CD4-positive, alpha-beta T cell (primary cell): ENCODE data around the gene DCTN1. TPM values are rescaled to one million over a fixed set of nuclear protein-coding genes. Genes with fewer than 3 reads are reported as not detected.
A peak's percentile ranks its signal among the peaks of the same experiment; 100 is the strongest.

Experiments used
- ATAC-seq: fragments of 200-7000 bp; cut with Tn5 transposase; one replicate; pipeline ENCODE4 v1.10.0; 2022; ENCODE audit warnings: mild to moderate bottlenecking; ENCODE audit not compliant: poor library complexity
- CTCF ChIA-PET: fragments of 350-600 bp; sonication (Branson Sonifier 250); formaldehyde crosslinking; loops from one replicate; lab custom pipeline; 2021; ENCODE audit warnings: antibody characterized with exemption, inconsistent platforms; lab: Charles Lee
- POLR2A ChIA-PET: fragments of 350-600 bp; sonication (Branson Sonifier 250); formaldehyde crosslinking; loops from one replicate; lab custom pipeline; 2021; ENCODE audit warnings: antibody characterized with exemption, inconsistent platforms; lab: Charles Lee
- DNase-seq, 14 experiments: peaks; one replicate each; pipeline ENCODE4 v3.0.0-alpha.2; 2013 to 2020; ENCODE audit warnings: mixed read lengths in 2 of 14
- H3K27ac ChIP-seq, 2 donors: one replicate each; pipeline versions ENCODE4 v1.5.1 to v1.7.0; 2013; ENCODE audit warnings: low read length in 2 of 2, low read depth in 1 of 2, mild to moderate bottlenecking in 1 of 2
- H3K27me3 ChIP-seq, 2 experiments: 1 replicate in 1 of 2; 2 replicates in 1 of 2; pipeline versions ENCODE4 v1.6.1 to v1.7.0; 2013; ENCODE audit warnings: low read length in 2 of 2, control low read depth in 1 of 2, mild to moderate bottlenecking in 1 of 2, moderate library complexity in 1 of 2; ENCODE audit not compliant: insufficient read depth in 2 of 2, control insufficient read depth in 1 of 2
- H3K36me3 ChIP-seq: one replicate; pipeline ENCODE4 v1.6.1; 2013; ENCODE audit warnings: low read length, control low read depth; ENCODE audit not compliant: insufficient read depth
- H3K4me1 ChIP-seq: one replicate; pipeline ENCODE4 v1.6.1; 2013; ENCODE audit warnings: low read length, control low read depth; ENCODE audit not compliant: insufficient read depth
- H3K4me3 ChIP-seq: one replicate; pipeline ENCODE4 v1.5.1; 2013; ENCODE audit warnings: mild to moderate bottlenecking, low read length, moderate library complexity
- H3K9me3 ChIP-seq, 2 experiments: 1 replicate in 1 of 2; 2 replicates in 1 of 2; pipeline versions ENCODE4 v1.6.1 to v1.7.0; 2013; ENCODE audit warnings: low read length in 2 of 2, mild to moderate bottlenecking in 2 of 2, control low read depth in 1 of 2, moderate library complexity in 1 of 2; ENCODE audit not compliant: control insufficient read depth in 1 of 2, insufficient read depth in 1 of 2
- H3K27ac Mint-ChIP-seq: one replicate; pipeline ENCODE4 v1.8.0; 2020; ENCODE audit warnings: mixed read lengths
- H3K27me3 Mint-ChIP-seq: one replicate; pipeline ENCODE4 v1.8.0; 2021; ENCODE audit warnings: mixed read lengths
- H3K36me3 Mint-ChIP-seq: one replicate; pipeline ENCODE4 v1.8.0; 2021; ENCODE audit warnings: low read depth, mixed read lengths
- H3K4me1 Mint-ChIP-seq: one replicate; pipeline ENCODE4 v1.8.0; 2021; ENCODE audit warnings: low read depth, mixed read lengths
- H3K4me3 Mint-ChIP-seq: one replicate; pipeline ENCODE4 v1.8.0; 2020; ENCODE audit warnings: mild to moderate bottlenecking, mixed read lengths
- H3K9me3 Mint-ChIP-seq: one replicate; pipeline ENCODE4 v1.8.0; 2020; ENCODE audit warnings: mixed read lengths
- intact Hi-C, 2 experiments: fragments of 100-400 bp; cut with DNase I in 1 of 2; cut with micrococcal nuclease in 1 of 2; formaldehyde crosslinking; loops; one replicate each; pipeline versions ENCODE4 v1.15.1 to v1.9.0; 2023 to 2025; cut with DNase I, micrococcal nuclease
- total RNA-seq, 174 experiments: library from RNA in 2 of 174; stranded (reverse) in 2 of 174; gene quantifications; one replicate each; pipeline ENCODE4 v1.2.3 and lab custom pipeline; 2021 to 2026
- TF ChIP-seq, protein P1 (sequence below): fragments of 200-600 bp; IDR thresholded peaks from one replicate; pipeline ENCODE4 v1.8.0; 2022; ENCODE audit warnings: antibody characterized with exemption, mild to moderate bottlenecking

DCTN1 gene
- total RNA-seq, 2 experiments from 2014 or later, result 51.4 to 60.7 TPM

DNA sequence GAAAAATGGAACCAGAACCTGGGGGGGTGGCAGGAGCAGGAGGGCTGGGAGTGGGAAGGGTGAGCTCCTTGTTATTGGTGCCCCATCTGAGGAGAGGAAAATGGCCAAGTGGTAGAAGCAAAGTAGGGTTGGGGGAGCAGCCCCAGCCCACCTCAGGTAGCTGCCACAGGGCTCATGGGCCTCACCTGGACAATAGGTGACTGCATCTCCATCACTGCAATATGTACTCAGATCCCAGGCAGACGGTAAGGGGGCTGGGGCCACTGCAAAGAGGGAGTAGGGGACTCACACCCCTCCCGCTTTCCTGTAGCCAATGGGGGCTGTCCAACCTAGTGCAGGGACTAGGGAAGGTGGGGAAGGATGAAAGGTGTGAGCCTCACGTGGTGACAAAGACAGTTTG, 37.1 kb upstream of the DCTN1 start:
- Histone ChIP-seq H3K4me3 (no peak overlapping the region), H3K9me3 (peaks cover 0 to 11% of the 10 kb centered on the region in 2 experiments), H3K36me3 (no peaks in the 10 kb centered on the region), H3K4me1 (peaks cover 42% of the 10 kb centered on the region), H3K27me3 (peaks cover 0 to 16% of the 10 kb centered on the region in 2 experiments), H3K27ac (no peak overlapping the region)
- H3K27me3 Mint-ChIP-seq, result no peaks in the 10 kb centered on the region
- H3K9me3 Mint-ChIP-seq, result no peaks in the 10 kb centered on the region
- TF ChIP-seq, protein P1, sequence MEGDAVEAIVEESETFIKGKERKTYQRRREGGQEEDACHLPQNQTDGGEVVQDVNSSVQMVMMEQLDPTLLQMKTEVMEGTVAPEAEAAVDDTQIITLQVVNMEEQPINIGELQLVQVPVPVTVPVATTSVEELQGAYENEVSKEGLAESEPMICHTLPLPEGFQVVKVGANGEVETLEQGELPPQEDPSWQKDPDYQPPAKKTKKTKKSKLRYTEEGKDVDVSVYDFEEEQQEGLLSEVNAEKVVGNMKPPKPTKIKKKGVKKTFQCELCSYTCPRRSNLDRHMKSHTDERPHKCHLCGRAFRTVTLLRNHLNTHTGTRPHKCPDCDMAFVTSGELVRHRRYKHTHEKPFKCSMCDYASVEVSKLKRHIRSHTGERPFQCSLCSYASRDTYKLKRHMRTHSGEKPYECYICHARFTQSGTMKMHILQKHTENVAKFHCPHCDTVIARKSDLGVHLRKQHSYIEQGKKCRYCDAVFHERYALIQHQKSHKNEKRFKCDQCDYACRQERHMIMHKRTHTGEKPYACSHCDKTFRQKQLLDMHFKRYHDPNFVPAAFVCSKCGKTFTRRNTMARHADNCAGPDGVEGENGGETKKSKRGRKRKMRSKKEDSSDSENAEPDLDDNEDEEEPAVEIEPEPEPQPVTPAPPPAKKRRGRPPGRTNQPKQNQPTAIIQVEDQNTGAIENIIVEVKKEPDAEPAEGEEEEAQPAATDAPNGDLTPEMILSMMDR, result no peak
- peaks cover 5% of the 10 kb centered on the region for H3K36me3 Mint-ChIP-seq
- no peak for ATAC-seq
- DNase-seq, result no peak
- ChIA-PET CTCF (no interaction called here), POLR2A (interaction anchor here (1.6 kb wide), 1 partner anchor 41 kb away, joined by 6 read pairs; the partner anchor contains the start of gene WBP1)
- intact Hi-C loops, result no loop called here
- peak overlapping the region; percentile 84 for H3K4me3 Mint-ChIP-seq
- peak overlapping the region; percentile 71 for H3K27ac Mint-ChIP-seq
- H3K4me1 Mint-ChIP-seq, result peaks cover 52% of the 10 kb centered on the region

DNA sequence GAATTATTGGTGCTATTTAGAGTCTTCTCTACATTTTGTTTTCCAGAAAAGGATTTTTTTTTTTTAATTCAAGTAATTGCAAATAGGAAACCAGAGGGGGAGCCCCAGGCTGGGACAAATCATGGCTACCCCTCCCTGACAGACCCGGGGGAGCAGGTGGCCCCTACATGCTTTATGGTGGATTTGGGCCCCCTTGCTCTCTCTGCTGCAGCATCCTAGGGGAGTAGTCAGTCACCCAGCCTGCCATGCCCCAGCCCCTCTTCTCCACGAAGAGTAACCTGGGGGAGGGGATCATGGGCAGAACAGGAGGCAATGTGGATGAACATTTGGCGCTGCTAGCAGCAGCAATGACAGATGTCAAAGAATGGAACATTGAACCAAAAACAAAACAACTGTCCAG, 36.7 kb upstream of the DCTN1 start:
- H3K4me1 Mint-ChIP-seq, result peaks cover 48% of the 10 kb centered on the region
- peak overlapping the region; percentile 71 for H3K27ac Mint-ChIP-seq
- peaks cover 2% of the 10 kb centered on the region for H3K36me3 Mint-ChIP-seq
- no peaks in the 10 kb centered on the region for H3K36me3 ChIP-seq
- no peaks in the 10 kb centered on the region for H3K9me3 Mint-ChIP-seq
- TF ChIP-seq, protein P1, result no peak
- ATAC-seq, result no peak
- peaks cover 0 to 16% of the 10 kb centered on the region in 2 experiments for H3K27me3 ChIP-seq
- peak in 2 of 14 experiments; percentile 14 to 32 for DNase-seq
- intact Hi-C loops, result loop anchor here in 1 of 2 experiments (1.0 kb wide), 1 partner anchor 25 kb away; the partner anchor contains the start of gene RTKN
- H3K9me3 ChIP-seq, result peaks cover 0 to 11% of the 10 kb centered on the region in 2 experiments
- ChIA-PET POLR2A (interaction anchor here (1.6 to 1.9 kb wide), 3 partner anchors 38 to 56 kb away, joined by 6 to 13 read pairs (median 6); partner anchors contain the start of genes INO80B, MRPL53 and WBP1), CTCF (no interaction called here)
- no peaks in the 10 kb centered on the region for H3K27me3 Mint-ChIP-seq
- H3K27ac ChIP-seq, result no peak overlapping the region
- no peak overlapping the region for H3K4me3 ChIP-seq
- H3K4me1 ChIP-seq, result peaks cover 38% of the 10 kb centered on the region
- H3K4me3 Mint-ChIP-seq, result peak overlapping the region; percentile 84

DNA sequence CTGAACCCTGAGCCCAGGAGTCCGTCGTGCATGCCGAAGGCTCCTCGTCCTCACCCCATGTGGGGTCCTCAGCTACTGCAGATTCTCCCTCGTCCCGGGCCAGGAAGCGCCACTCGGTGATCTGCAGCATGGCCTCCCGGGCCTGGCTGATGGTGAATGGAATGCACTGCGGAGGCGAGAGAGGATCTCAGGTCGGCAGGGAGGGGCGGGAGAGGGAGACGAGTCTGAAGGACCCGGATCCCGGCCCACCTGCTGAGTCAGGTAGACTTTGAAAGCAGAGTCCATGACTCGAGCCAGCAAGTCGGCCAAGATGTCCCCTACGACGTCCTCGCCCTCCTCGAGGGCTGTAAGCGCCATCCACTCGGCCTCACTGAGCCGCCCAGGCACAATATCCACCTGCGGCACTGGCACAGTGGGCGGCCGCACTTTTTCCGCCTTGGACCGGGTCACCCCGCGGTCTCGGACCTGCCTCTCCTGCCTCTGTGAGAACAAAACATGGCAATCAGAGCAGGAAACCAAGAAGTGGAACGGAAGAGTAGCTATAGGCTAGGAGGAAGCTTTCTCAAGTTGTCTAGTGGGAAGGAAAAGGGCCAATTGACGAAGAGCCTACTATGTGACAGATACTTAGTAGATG, 35.8 kb upstream of the DCTN1 start:
- peak in 2 of 14 experiments; percentile 8 to 11 for DNase-seq
- Histone ChIP-seq H3K27ac (peak overlapping the region in 1 of 2 donors; percentile 7), H3K27me3 (peaks cover 0 to 16% of the 10 kb centered on the region in 2 experiments), H3K4me1 (peaks cover 32% of the 10 kb centered on the region), H3K9me3 (peaks cover 0 to 11% of the 10 kb centered on the region in 2 experiments), H3K36me3 (no peaks in the 10 kb centered on the region), H3K4me3 (peak overlapping the region; percentile 49)
- Mint-ChIP-seq H3K27ac (peak overlapping the region; percentile 71), H3K4me3 (peak overlapping the region; percentile 84), H3K4me1 (peaks cover 40% of the 10 kb centered on the region), H3K27me3 (no peaks in the 10 kb centered on the region), H3K36me3 (no peaks in the 10 kb centered on the region), H3K9me3 (no peaks in the 10 kb centered on the region)
- ATAC-seq, result peak; percentile 18
- ChIA-PET POLR2A (interaction anchor here (0.8 to 1.9 kb wide), 6 partner anchors 24 to 217 kb away, joined by 3 to 13 read pairs (median 6); partner anchors contain the start of genes INO80B, MRPL53 and WBP1), CTCF (no interaction called here)
- intact Hi-C loops, result loop anchor here in 1 of 2 experiments (1.0 kb wide), 1 partner anchor 25 kb away; the partner anchor contains the start of gene RTKN
- TF ChIP-seq, protein P1, result no peak
